DND-41 (cell line): ENCODE results near the gene MCFD2.

Source experiments
- CTCF ChIP-seq: IDR thresholded peaks from 2 replicates; pipeline ENCODE4 v1.5.1; 2012; ENCODE audit warnings: borderline replicate concordance, low read length, moderate library complexity, mild to moderate bottlenecking; ENCODE audit not compliant: poor library complexity, severe bottlenecking; ENCODE audit errors: extremely low read depth
- EZH2 ChIP-seq: IDR thresholded peaks from 3 replicates; pipeline ENCODE4 v1.6.1; 2012; ENCODE audit warnings: borderline replicate concordance, low read depth, mild to moderate bottlenecking, moderate library complexity, low read length, inconsistent platforms; ENCODE audit not compliant: severe bottlenecking

- TF ChIP-seq EZH2 (no peak), CTCF (no peak)
Observed at GRCh38 chr2:46887028-46887885, 28.3 kb downstream of the MCFD2 start.
